Embryonic facial prominence (tissue), 1 donor: Measurements from ENCODE around the gene C8G.

Experiments used
- DNase-seq: peaks from one replicate; pipeline ENCODE4 v3.0.0-alpha.2; 2016; ENCODE audit errors: extremely low spot score

The C8G gene

GRCh38 chr9:136953771-136954269 is 8.8 kb downstream of the C8G start:
- no peak for DNase-seq

GRCh38 chr9:136954270-136955083 is 9.4 kb downstream of the C8G start:
- DNase-seq = no peak

GRCh38 chr9:136955202-136955942 is 10.3 kb downstream of the C8G start:
- no peak for DNase-seq

- DNase-seq = no peak
These were observed 10.9 kb downstream of the C8G start for GRCh38 chr9:136955943-136956335.

GRCh38 chr9:136956604-136957003 is 11.6 kb downstream of the C8G start:
- DNase-seq = no peak

GRCh38 chr9:136957461-136957860 is 12.4 kb downstream of the C8G start:
- DNase-seq = no peak

- DNase-seq = no peak
These were observed 12.9 kb downstream of the C8G start for GRCh38 chr9:136957901-136958300.

- DNase-seq = no peak
These were observed 13.4 kb downstream of the C8G start for GRCh38 chr9:136958473-136958872.

- DNase-seq = no peak
These were observed 14.1 kb downstream of the C8G start for GRCh38 chr9:136958898-136959850.

- no peak for DNase-seq
These were observed 15.3 kb downstream of the C8G start for GRCh38 chr9:136960212-136960937.

GRCh38 chr9:136960938-136961275 is 15.9 kb downstream of the C8G start:
- DNase-seq = no peak

GRCh38 chr9:136961279-136962065 is 16.4 kb downstream of the C8G start:
- DNase-seq = no peak

- DNase-seq = no peak
These were observed 17.1 kb downstream of the C8G start for GRCh38 chr9:136962163-136962562.

GRCh38 chr9:136962701-136963248 is 17.7 kb downstream of the C8G start:
- no peak for DNase-seq

GRCh38 chr9:136963341-136963740 is 18.3 kb downstream of the C8G start:
- DNase-seq = no peak

- DNase-seq = no peak
These were observed 18.7 kb downstream of the C8G start for GRCh38 chr9:136963751-136964150.

- DNase-seq = no peak
These were observed 19.2 kb downstream of the C8G start for GRCh38 chr9:136964171-136964689.

GRCh38 chr9:136964833-136965422 is 19.9 kb downstream of the C8G start:
- DNase-seq = no peak

- DNase-seq = no peak
These were observed 20.9 kb downstream of the C8G start for GRCh38 chr9:136965771-136966484.
